Omental fat pad (tissue), 4 donors: ENCODE measurements around the gene GSKIP. TPM values are rescaled to one million over a fixed set of nuclear protein-coding genes. Genes with fewer than 3 reads are reported as not detected.

Source experiments
- ATAC-seq: fragments of 150-250 bp; one replicate; pipeline ENCODE4 v1.9.1; 2016; ENCODE audit warnings: mild to moderate bottlenecking, moderate library complexity; ENCODE audit not compliant: low FRiP score
- DNase-seq: peaks from one replicate; pipeline ENCODE4 v3.0.0-alpha.2; 2019; ENCODE audit warnings: low spot score
- total RNA-seq, 4 donors: library from RNA; depleted of rRNA; stranded (reverse); fragments of >200 nt; gene quantifications; one replicate each; pipeline ENCODE4 v1.1.0, GENCODE V29; 2016
- TF ChIP-seq, protein P1 (sequence below), 3 donors: fragments of 450-650 bp; IDR thresholded peaks; one replicate each; pipeline ENCODE4 v1.5.1; 2016 to 2017; ENCODE audit warnings: antibody characterized with exemption in 3 of 3, mild to moderate bottlenecking in 3 of 3, moderate library complexity in 2 of 3

Gene GSKIP
- total RNA-seq, 4 donors from 2014 or later, result 10.6 to 32.8 (median 16.4) TPM

DNA sequence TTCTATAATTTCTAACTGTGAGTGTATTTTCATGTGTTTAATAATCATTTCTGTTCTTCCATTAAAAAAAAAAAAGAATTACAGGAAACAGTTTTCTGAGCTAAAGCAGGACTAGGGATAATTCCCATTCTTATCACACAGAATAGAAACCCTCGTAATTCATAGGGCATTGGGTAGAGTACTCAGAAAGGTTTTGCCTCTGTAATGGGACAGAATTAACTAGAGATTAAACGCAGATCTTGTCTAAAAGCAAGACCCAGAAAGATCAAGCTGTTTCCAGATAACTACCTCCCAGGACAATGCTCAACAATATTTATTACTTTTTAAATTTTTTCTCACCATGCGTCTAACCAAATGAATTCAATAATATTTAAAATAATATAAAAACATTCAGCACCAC, 10.2 kb downstream of the GSKIP start:
- DNase-seq (no peak), ATAC-seq (no peak)
- TF ChIP-seq, protein P1, sequence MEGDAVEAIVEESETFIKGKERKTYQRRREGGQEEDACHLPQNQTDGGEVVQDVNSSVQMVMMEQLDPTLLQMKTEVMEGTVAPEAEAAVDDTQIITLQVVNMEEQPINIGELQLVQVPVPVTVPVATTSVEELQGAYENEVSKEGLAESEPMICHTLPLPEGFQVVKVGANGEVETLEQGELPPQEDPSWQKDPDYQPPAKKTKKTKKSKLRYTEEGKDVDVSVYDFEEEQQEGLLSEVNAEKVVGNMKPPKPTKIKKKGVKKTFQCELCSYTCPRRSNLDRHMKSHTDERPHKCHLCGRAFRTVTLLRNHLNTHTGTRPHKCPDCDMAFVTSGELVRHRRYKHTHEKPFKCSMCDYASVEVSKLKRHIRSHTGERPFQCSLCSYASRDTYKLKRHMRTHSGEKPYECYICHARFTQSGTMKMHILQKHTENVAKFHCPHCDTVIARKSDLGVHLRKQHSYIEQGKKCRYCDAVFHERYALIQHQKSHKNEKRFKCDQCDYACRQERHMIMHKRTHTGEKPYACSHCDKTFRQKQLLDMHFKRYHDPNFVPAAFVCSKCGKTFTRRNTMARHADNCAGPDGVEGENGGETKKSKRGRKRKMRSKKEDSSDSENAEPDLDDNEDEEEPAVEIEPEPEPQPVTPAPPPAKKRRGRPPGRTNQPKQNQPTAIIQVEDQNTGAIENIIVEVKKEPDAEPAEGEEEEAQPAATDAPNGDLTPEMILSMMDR (IDR thresholded peaks at IDR 0.05), result no peak

DNA sequence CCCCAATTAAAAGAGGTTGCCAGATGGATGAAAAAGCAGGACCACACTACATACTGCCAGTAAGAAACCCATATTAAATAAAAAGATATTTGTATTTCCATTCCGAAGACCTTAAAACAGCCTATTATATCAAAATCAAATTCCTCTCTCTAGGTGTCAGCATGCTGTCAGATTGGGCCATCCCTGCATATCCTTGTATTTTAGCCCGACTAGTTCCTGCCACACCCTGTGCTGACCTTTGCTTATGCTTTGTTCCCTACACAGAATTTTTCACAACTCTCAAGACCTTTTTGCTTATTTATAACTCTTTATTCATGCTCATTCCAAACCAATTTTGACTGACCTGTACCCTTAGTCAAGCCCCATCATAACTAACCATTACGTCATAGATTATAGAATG, 12.8 kb downstream of the GSKIP start:
- ATAC-seq (no peak), DNase-seq (no peak)
- TF ChIP-seq, protein P1 (IDR thresholded peaks at IDR 0.05), result no peak

DNA sequence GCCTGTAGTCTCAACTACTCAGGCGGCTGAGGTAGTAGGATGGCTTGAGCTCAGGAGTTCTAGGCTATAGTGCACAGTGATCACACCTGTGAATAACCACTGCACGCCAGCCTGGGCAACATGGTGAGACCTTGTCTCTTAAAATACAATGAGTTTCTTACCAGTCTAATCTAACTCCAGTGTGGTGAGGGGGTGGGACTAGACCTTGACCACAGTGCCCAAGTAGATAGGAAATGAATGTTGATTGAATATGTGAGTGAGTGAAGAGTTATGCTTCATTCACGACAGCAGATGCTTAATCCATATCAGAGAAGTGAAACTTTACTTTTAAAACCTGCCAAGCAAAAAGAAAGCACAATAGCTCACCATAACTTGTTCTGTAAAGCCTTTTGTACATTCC, 17.4 kb downstream of the GSKIP start:
- no peak for DNase-seq
- TF ChIP-seq, protein P1 (IDR thresholded peaks at IDR 0.05), result no peak
- ATAC-seq, result no peak

DNA sequence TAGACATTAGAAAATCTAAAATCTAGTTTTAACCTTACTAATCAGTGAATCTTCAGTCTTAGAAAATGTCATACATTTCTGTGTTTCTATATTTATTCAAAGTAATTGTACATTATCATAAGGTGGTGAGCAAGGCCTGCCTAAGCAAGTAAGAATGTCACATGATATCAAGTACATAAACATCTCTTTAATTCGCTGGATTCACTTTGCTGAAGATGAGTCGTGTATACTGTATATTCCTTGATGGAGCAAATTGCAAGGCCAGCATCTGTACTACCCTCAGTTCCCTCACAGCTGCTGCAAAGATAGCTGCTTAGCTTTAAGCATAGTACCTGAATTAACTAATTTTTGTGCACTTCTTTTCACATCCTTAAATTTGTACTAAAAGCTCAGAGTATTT, 20.1 kb downstream of the GSKIP start:
- ATAC-seq (no peak), DNase-seq (no peak)
- TF ChIP-seq, protein P1 (IDR thresholded peaks at IDR 0.05), result no peak

DNA sequence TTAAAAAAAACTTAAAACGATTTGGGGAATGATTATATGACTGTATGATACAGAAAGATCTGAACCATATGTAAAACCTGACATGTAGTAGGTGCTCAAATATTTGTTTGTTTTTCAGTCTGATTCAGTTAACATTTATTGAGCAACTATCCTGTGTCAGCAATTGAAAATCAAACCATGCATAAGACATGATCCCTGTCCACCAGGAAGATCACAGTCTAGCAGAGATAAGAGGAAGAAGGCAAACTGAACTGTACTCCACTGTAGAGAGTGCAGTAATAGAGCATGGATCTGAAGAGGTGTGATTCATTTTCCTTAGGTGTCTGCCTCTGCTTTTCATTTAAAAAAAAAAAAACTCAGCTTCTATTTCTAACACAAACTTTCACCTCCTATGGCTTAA, 20.7 kb downstream of the GSKIP start:
- DNase-seq, result no peak
- no peak for ATAC-seq
- TF ChIP-seq, protein P1 (IDR thresholded peaks at IDR 0.05), result no peak

DNA sequence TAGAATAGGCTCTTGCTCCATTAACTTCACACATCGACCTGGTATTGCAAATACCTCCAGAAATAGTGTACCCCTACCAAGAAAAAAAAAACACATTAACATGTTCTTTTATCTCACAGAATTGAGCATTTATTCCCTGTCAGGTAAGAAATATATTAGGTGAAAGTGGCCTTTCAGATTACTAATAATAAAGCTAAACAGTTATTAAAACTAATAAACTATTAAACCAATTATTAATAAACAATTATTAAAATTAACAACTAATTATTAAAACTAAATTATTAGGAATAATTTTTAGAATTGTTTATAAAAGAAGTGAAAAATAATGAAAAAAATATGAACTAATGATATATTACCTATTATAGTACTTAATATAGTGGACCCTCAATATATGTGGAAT, 21.4 kb downstream of the GSKIP start:
- TF ChIP-seq, protein P1 (IDR thresholded peaks at IDR 0.05), result no peak
- ATAC-seq, result no peak
- DNase-seq, result no peak

DNA sequence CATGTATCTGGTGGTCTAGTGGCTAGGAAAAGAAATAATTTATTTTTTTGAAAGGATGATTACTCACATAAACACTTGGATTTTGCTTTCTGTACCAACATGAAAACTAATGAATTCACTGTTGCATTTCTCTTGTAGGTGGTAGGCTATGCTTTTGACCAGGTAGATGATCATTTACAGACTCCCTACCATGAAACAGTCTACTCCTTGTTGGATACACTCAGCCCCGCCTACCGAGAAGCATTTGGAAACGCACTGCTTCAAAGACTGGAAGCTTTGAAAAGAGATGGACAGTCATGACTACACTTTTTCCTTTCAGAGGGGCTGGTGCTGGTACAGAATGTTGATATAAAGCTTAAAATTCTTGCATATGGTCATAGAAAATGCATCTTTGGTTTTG, 22.1 kb downstream of the GSKIP start:
- TF ChIP-seq, protein P1 (IDR thresholded peaks at IDR 0.05), result no peak
- DNase-seq, result no peak
- no peak for ATAC-seq
